ENCODE measurements around the gene RPUSD4.
"Not testable (repeated sequence)": the region's sequence is repeated elsewhere in the genome, so short reads cannot be mapped to it uniquely, and the experiment has no call there.

RPUSD4 gene

GRCh38 chr11:126256216-126256615 is 44.8 kb upstream of the RPUSD4 start:
- Histone ChIP-seq H3K27ac (ENCODE audit: low read depth, low read length) (no peak overlapping the region), H3K36me3 (ENCODE audit: control insufficient read depth, low read length) (peaks cover 26% of the 10 kb centered on the region)
- no peak for TF ChIP-seq CTCF (IDR thresholded peaks at IDR 0.05; ENCODE audit: low read depth, low read length, poor library complexity, severe bottlenecking)

GRCh38 chr11:126255507-126255906 is 44.1 kb upstream of the RPUSD4 start:
- not testable (repeated sequence) for H3K4me1 ChIP-seq (ENCODE audit: control insufficient read depth, low read length); H4K20me1 ChIP-seq (ENCODE audit: control insufficient read depth, insufficient read depth, low read depth, low read length); H3K27ac ChIP-seq (ENCODE audit: low read depth, low read length); H3K79me2 ChIP-seq (ENCODE audit: control insufficient read depth, low read length); H3K27me3 ChIP-seq (ENCODE audit: control insufficient read depth, low read length); H3K9me3 ChIP-seq (ENCODE audit: control insufficient read depth, insufficient read depth, low read length); H3K4me2 ChIP-seq (ENCODE audit: low read length); H3K4me3 ChIP-seq (ENCODE audit: low read length); H3K9me2 ChIP-seq (replicated peaks; ENCODE audit: control insufficient read depth, low read length)
- Histone ChIP-seq H3K36me3 (ENCODE audit: control insufficient read depth, low read length) (peaks cover 19% of the 10 kb centered on the region), H3F3A (ENCODE audit: control insufficient read depth, insufficient read depth) (peaks cover 13% of the 10 kb centered on the region)

More at GRCh38 chr11:126256216-126256615, 44.8 kb upstream of the RPUSD4 start:
- no peaks in the 10 kb centered on the region for H3K9me3 ChIP-seq (ENCODE audit: control insufficient read depth, insufficient read depth, low read length)
- no peaks in the 10 kb centered on the region for H3K9me2 ChIP-seq (replicated peaks; ENCODE audit: control insufficient read depth, low read length)
- peaks cover 17% of the 10 kb centered on the region for H3F3A ChIP-seq (ENCODE audit: control insufficient read depth, insufficient read depth)
- H3K4me1 ChIP-seq (ENCODE audit: control insufficient read depth, low read length), result no peaks in the 10 kb centered on the region
- H3K4me2 ChIP-seq (ENCODE audit: low read length), result no peak overlapping the region
- no peaks in the 10 kb centered on the region for H4K20me1 ChIP-seq (ENCODE audit: control insufficient read depth, insufficient read depth, low read depth, low read length)
- H3K27me3 ChIP-seq (ENCODE audit: control insufficient read depth, low read length), result no peaks in the 10 kb centered on the region
- H3K79me2 ChIP-seq (ENCODE audit: control insufficient read depth, low read length), result no peaks in the 10 kb centered on the region
- no peak overlapping the region for H3K4me3 ChIP-seq (ENCODE audit: low read length)

- TF ChIP-seq CTCF (IDR thresholded peaks at IDR 0.05; ENCODE audit: low read depth, low read length, poor library complexity, severe bottlenecking) (no peak), EZH2phosphoT487 (IDR thresholded peaks at IDR 0.05; ENCODE audit: borderline replicate concordance, low read length) (no peak)
Observed at GRCh38 chr11:126254819-126255218, 43.4 kb upstream of the RPUSD4 start.

GRCh38 chr11:126253265-126253664 is 41.8 kb upstream of the RPUSD4 start:
- TF ChIP-seq CTCF (IDR thresholded peaks at IDR 0.05; ENCODE audit: low read depth, low read length, poor library complexity, severe bottlenecking), result no peak
- TF ChIP-seq EZH2phosphoT487 (IDR thresholded peaks at IDR 0.05; ENCODE audit: borderline replicate concordance, low read length), result no peak
- Histone ChIP-seq H3K4me1 (ENCODE audit: control insufficient read depth, low read length) (no peaks in the 10 kb centered on the region), H4K20me1 (ENCODE audit: control insufficient read depth, insufficient read depth, low read depth, low read length) (no peaks in the 10 kb centered on the region), H3K4me2 (ENCODE audit: low read length) (no peak overlapping the region), H3F3A (ENCODE audit: control insufficient read depth, insufficient read depth) (peaks cover under 1% of the 10 kb centered on the region; the same call in 1 of the 2 replicates), H3K9me3 (ENCODE audit: control insufficient read depth, insufficient read depth, low read length) (no peaks in the 10 kb centered on the region), H3K79me2 (ENCODE audit: control insufficient read depth, low read length) (no peaks in the 10 kb centered on the region), H3K27ac (ENCODE audit: low read depth, low read length) (no peak overlapping the region), H3K4me3 (ENCODE audit: low read length) (no peak overlapping the region), H3K9me2 (replicated peaks; ENCODE audit: control insufficient read depth, low read length) (no peaks in the 10 kb centered on the region), H3K27me3 (ENCODE audit: control insufficient read depth, low read length) (no peaks in the 10 kb centered on the region), H3K36me3 (ENCODE audit: control insufficient read depth, low read length) (peaks cover 19% of the 10 kb centered on the region)

More at GRCh38 chr11:126254819-126255218, 43.4 kb upstream of the RPUSD4 start:
- H3F3A ChIP-seq (ENCODE audit: control insufficient read depth, insufficient read depth), result peaks cover 10% of the 10 kb centered on the region
- H3K27me3 ChIP-seq (ENCODE audit: control insufficient read depth, low read length), result no peaks in the 10 kb centered on the region
- H3K79me2 ChIP-seq (ENCODE audit: control insufficient read depth, low read length), result no peaks in the 10 kb centered on the region
- peaks cover 19% of the 10 kb centered on the region for H3K36me3 ChIP-seq (ENCODE audit: control insufficient read depth, low read length)
- no peaks in the 10 kb centered on the region for H3K9me2 ChIP-seq (replicated peaks; ENCODE audit: control insufficient read depth, low read length)
- no peaks in the 10 kb centered on the region for H3K9me3 ChIP-seq (ENCODE audit: control insufficient read depth, insufficient read depth, low read length)
- no peak overlapping the region for H3K4me2 ChIP-seq (ENCODE audit: low read length)
- no peaks in the 10 kb centered on the region for H3K4me1 ChIP-seq (ENCODE audit: control insufficient read depth, low read length)
- H4K20me1 ChIP-seq (ENCODE audit: control insufficient read depth, insufficient read depth, low read depth, low read length), result no peaks in the 10 kb centered on the region
- H3K4me3 ChIP-seq (ENCODE audit: low read length), result no peak overlapping the region
- H3K27ac ChIP-seq (ENCODE audit: low read depth, low read length), result no peak overlapping the region

All from DOHH2 (cell line).